Endothelial cell of umbilical vein (primary cell): ENCODE data around the gene CDH19. TPM values are rescaled to one million over a fixed set of nuclear protein-coding genes. Genes with fewer than 3 reads are reported as not detected.

Experiments used
- BruUV-seq: library from RNA; stranded (reverse); fragments of 400-500 nt; replicated peaks from 2 replicates; lab custom pipeline; 2021; lab: Mats Ljungman, UMichigan
- CTCF ChIA-PET: fragments of 300-600, 350-600 bp; sonication (Branson Sonifier 250); formaldehyde crosslinking; loops from one replicate; lab custom pipeline; 2021; ENCODE audit warnings: antibody characterized with exemption, inconsistent platforms; lab: Charles Lee
- POLR2A ChIA-PET: fragments of 300-600, 350-600 bp; sonication (Branson Sonifier 250); formaldehyde crosslinking; loops from one replicate; lab custom pipeline; 2021; ENCODE audit warnings: antibody characterized with exemption, inconsistent platforms; lab: Charles Lee
- DNase-seq: peaks from one replicate; pipeline ENCODE4 v3.0.0-alpha.2; 2011; ENCODE audit warnings: low read depth, low spot score
- FAIRE-seq: peaks from 2 replicates; lab custom pipeline; 2011; peaks lifted over from hg19 to GRCh38; lab: Jason Lieb, UNC
- H2AFZ ChIP-seq: 2 replicates; pipeline ENCODE4 v1.6.0; 2012; ENCODE audit warnings: low read depth, low read length, control low read depth, inconsistent platforms
- H3K27ac ChIP-seq: 2 replicates; pipeline ENCODE4 v1.5.1; 2011; ENCODE audit warnings: low read depth, mild to moderate bottlenecking, control low read depth, low read length, moderate library complexity; ENCODE audit not compliant: insufficient read depth
- H3K27me3 ChIP-seq, 2 experiments: 2 replicates each; pipeline versions ENCODE4 v1.6.0 to v1.6.1; 2011; ENCODE audit warnings: low read length in 2 of 2, mixed read lengths in 1 of 2; ENCODE audit not compliant: control insufficient read depth in 2 of 2, insufficient read depth in 2 of 2
- H3K36me3 ChIP-seq, 2 experiments: 2 replicates in 1 of 2; 3 replicates in 1 of 2; pipeline ENCODE4 v1.5.1; 2011; ENCODE audit warnings: low read length in 2 of 2, mild to moderate bottlenecking in 1 of 2, moderate library complexity in 1 of 2; ENCODE audit not compliant: control insufficient read depth in 2 of 2, insufficient read depth in 2 of 2; ENCODE audit errors: extremely low read depth in 1 of 2
- H3K4me1 ChIP-seq: 3 replicates; pipeline ENCODE4 v1.5.1; 2011; ENCODE audit warnings: mild to moderate bottlenecking, low read length; ENCODE audit not compliant: control insufficient read depth, insufficient read depth; ENCODE audit errors: extremely low read depth
- H3K4me2 ChIP-seq: 2 replicates; pipeline ENCODE4 v1.6.1; 2011; ENCODE audit warnings: low read length, control low read depth, mixed read lengths; ENCODE audit not compliant: insufficient read depth
- H3K4me3 ChIP-seq, 3 experiments: fragments of 200-600 bp in 1 of 3; sonication (generic), shearing (Covaris generic) in 1 of 3; replicated peaks in 1 of 3; 2 replicates each; pipeline ENCODE4 v1.5.1; 2011 to 2016; ENCODE audit warnings: control low read depth in 3 of 3, low read length in 3 of 3, mild to moderate bottlenecking in 2 of 3, inconsistent platforms in 1 of 3, low read depth in 1 of 3, moderate library complexity in 1 of 3; ENCODE audit not compliant: insufficient read depth in 1 of 3
- H3K79me2 ChIP-seq: 2 replicates; pipeline ENCODE4 v1.6.0; 2012; ENCODE audit warnings: low read length, inconsistent platforms; ENCODE audit not compliant: control insufficient read depth, insufficient read depth
- H3K9ac ChIP-seq: replicated peaks from 2 replicates; pipeline ENCODE3; 2011; ENCODE audit warnings: low read length, control low read depth; ENCODE audit not compliant: insufficient read depth; ENCODE audit errors: extremely low read depth
- H3K9me1 ChIP-seq: replicated peaks from 3 replicates; pipeline ENCODE4 v1.6.0; 2011; ENCODE audit warnings: mild to moderate bottlenecking, low read length; ENCODE audit not compliant: control insufficient read depth, insufficient read depth; ENCODE audit errors: extremely low read depth
- H3K9me3 ChIP-seq: replicated peaks from 2 replicates; pipeline ENCODE4 v1.5.1; 2012; ENCODE audit warnings: low read length, inconsistent platforms; ENCODE audit not compliant: control insufficient read depth, insufficient read depth
- H4K20me1 ChIP-seq: replicated peaks from 2 replicates; pipeline ENCODE3; 2011; ENCODE audit warnings: mild to moderate bottlenecking, low read length; ENCODE audit not compliant: control insufficient read depth, insufficient read depth; ENCODE audit errors: extremely low read depth
- EZH2 ChIP-seq: IDR thresholded peaks from 2 replicates; pipeline ENCODE4 v1.6.1; 2012; ENCODE audit warnings: borderline replicate concordance, low read depth, mild to moderate bottlenecking, moderate library complexity, low read length, inconsistent platforms; ENCODE audit not compliant: severe bottlenecking
- FOS ChIP-seq: IDR thresholded peaks from 2 replicates; pipeline ENCODE4 v1.6.1; 2011; ENCODE audit warnings: mild to moderate bottlenecking, low read length, moderate library complexity, borderline replicate concordance; ENCODE audit not compliant: insufficient read depth
- GATA2 ChIP-seq: IDR thresholded peaks from 2 replicates; pipeline ENCODE4 v1.7.0; 2011; ENCODE audit warnings: low read depth, mild to moderate bottlenecking, moderate library complexity, mixed read lengths, low read length; ENCODE audit not compliant: insufficient read length, insufficient read depth
- JUN ChIP-seq: IDR thresholded peaks from 2 replicates; pipeline ENCODE4 v1.6.1; 2011; ENCODE audit warnings: borderline replicate concordance, low read depth; ENCODE audit not compliant: insufficient read length, insufficient read depth
- MYC ChIP-seq: IDR thresholded peaks from one replicate; pipeline ENCODE4 v1.6.1; 2011; ENCODE audit warnings: mild to moderate bottlenecking, low read depth, low read length
- POLR2A ChIP-seq: IDR thresholded peaks from 2 replicates; pipeline ENCODE4 v1.6.1; 2012; ENCODE audit warnings: low read depth, mild to moderate bottlenecking, control low read depth, low read length
- dilution Hi-C: fragments of 300-500 bp; cut with MboI; formaldehyde crosslinking; loops from one replicate; pipeline ENCODE4 v1.15.0; 2019; ENCODE audit warnings: low sequenced_read_pairs; ENCODE audit not compliant: extremely low pct_ligation_motif_present
- intact Hi-C: fragments of 100-400 bp; cut with micrococcal nuclease; formaldehyde crosslinking; loops from one replicate; pipeline ENCODE4 v1.10.0; 2022
- polyA plus RNA-seq, 4 experiments: library from polyadenylated mRNA; depleted of rRNA in 3 of 4; stranded (reverse) in 3 of 4; unstranded in 1 of 4; fragments of >200 nt; gene quantifications; 2 replicates each; pipeline versions ENCODE4 v1.2.1 to v1.2.3, GENCODE V29; 2011 to 2012; ENCODE audit warnings: missing spikeins in 1 of 4
- total RNA-seq: library from RNA; stranded (reverse); gene quantifications from 2 replicates; pipeline ENCODE4 v1.2.3, GENCODE V29; 2021
- TF ChIP-seq, protein P1 (sequence below), 2 donors: IDR thresholded peaks; 1 replicate in 1 of 2; 2 replicates in 1 of 2; pipeline ENCODE4 v1.5.1; 2011; ENCODE audit warnings: low read length in 2 of 2, mild to moderate bottlenecking in 2 of 2, moderate library complexity in 2 of 2, control low read depth in 1 of 2, inconsistent platforms in 1 of 2, low read depth in 1 of 2; ENCODE audit not compliant: insufficient read depth in 1 of 2; ENCODE audit errors: extremely low read depth in 1 of 2

The CDH19 gene
- total and polyA plus RNA-seq, 2 donors (not counting 3 experiments of a cell fraction or from before 2014, with no cell fraction given), result not detected

DNA sequence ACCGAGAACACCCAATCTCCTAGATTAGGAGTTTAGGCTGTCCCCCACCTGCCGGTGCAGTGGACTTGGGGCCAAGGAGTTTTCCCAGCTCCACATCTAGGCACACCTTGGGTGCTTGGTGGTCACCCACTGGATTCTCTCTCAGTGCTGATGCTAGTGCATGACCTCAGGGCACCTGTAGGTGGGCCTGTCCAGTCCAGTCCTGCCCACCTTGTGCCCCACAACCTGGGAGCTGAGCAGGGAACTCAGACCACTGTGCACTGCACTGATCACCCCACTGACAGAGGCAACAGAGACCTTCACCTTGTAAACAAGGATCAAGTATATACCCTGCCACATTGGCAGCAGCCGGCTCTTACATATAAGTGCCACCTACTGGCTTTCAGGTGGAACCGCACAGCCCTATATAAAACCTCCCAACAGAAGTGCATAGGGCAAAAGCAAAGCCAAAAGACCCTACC lies 12.7 kb upstream of the CDH19 start:
- Histone ChIP-seq H3K36me3 (no peaks in the 10 kb centered on the region), H4K20me1 (no peaks in the 10 kb centered on the region), H3K9me1 (no peaks in the 10 kb centered on the region), H3K79me2 (no peaks in the 10 kb centered on the region), H3K4me3 (no peak overlapping the region), H3K9me3 (no peaks in the 10 kb centered on the region), H3K4me1 (peaks cover 11% of the 10 kb centered on the region), H3K27me3 (no peaks in the 10 kb centered on the region), H3K4me2 (no peak overlapping the region), H3K27ac (no peak overlapping the region), H2AFZ (peak overlapping the region; percentile 55), H3K9ac (no peak overlapping the region)
- peak; percentile 19 for DNase-seq
- no TSS peak for BruUV-seq
- no peak for FAIRE-seq
- CTCF ChIA-PET, result interaction anchor here (0.7 to 3.2 kb wide), 8 partner anchors 9 to 82 kb away, joined by 3 to 31 read pairs (median 3); no protein-coding TSS in a partner anchor
- dilution Hi-C loops, result no loop called here
- TF ChIP-seq, protein P1, sequence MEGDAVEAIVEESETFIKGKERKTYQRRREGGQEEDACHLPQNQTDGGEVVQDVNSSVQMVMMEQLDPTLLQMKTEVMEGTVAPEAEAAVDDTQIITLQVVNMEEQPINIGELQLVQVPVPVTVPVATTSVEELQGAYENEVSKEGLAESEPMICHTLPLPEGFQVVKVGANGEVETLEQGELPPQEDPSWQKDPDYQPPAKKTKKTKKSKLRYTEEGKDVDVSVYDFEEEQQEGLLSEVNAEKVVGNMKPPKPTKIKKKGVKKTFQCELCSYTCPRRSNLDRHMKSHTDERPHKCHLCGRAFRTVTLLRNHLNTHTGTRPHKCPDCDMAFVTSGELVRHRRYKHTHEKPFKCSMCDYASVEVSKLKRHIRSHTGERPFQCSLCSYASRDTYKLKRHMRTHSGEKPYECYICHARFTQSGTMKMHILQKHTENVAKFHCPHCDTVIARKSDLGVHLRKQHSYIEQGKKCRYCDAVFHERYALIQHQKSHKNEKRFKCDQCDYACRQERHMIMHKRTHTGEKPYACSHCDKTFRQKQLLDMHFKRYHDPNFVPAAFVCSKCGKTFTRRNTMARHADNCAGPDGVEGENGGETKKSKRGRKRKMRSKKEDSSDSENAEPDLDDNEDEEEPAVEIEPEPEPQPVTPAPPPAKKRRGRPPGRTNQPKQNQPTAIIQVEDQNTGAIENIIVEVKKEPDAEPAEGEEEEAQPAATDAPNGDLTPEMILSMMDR (IDR thresholded peaks at IDR 0.05; ENCODE audit: extremely low read depth in 1 of 2, insufficient read depth in 1 of 2, low read depth in 1 of 2, low read length in 2 of 2), result peak; percentile 52 to 54
- TF ChIP-seq MYC, result no peak
- TF ChIP-seq EZH2, result no peak
- intact Hi-C loops, result loop anchor here (1.0 kb wide), 1 partner anchor 56 kb away; no protein-coding TSS in a partner anchor
- POLR2A ChIA-PET, result no interaction called here

DNA sequence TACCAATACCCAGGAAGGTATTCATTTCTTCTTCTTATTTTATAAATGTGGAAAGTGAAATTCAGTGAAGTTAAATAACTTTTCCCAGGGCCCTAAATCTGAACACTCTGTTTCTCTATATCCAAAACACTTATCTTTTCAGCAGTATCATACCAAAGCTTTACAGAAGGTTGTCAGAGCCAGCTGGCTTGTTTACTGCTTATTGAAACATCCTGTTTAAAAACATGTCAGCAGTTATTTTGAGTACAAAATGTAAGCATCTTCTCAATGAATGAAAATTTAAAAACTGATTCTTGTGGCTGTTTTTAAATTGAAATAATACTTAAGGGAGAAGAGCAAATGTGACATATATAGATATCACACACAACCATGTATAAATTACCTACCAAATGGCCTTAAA lies 11.3 kb upstream of the CDH19 start:
- H3K9me1 ChIP-seq, result no peaks in the 10 kb centered on the region
- dilution Hi-C loops, result no loop called here
- TF ChIP-seq GATA2, result no peak
- TF ChIP-seq, protein P1 (IDR thresholded peaks at IDR 0.05; ENCODE audit: extremely low read depth in 1 of 2, insufficient read depth in 1 of 2, low read depth in 1 of 2, low read length in 2 of 2), result no peak
- no peak for TF ChIP-seq FOS
- no peak for TF ChIP-seq POLR2A
- TF ChIP-seq JUN, result no peak
- TF ChIP-seq MYC, result no peak
- no peak for DNase-seq
- ChIA-PET POLR2A (no interaction called here), CTCF (interaction anchor here (1.4 to 3.2 kb wide), 3 partner anchors 8 to 55 kb away, joined by 3 to 31 read pairs (median 6); no protein-coding TSS in a partner anchor)
- H3K36me3 ChIP-seq, result no peaks in the 10 kb centered on the region
- H3K27ac ChIP-seq, result no peak overlapping the region
- H3K4me3 ChIP-seq, result no peak overlapping the region
- H2AFZ ChIP-seq, result no peak overlapping the region
- no peaks in the 10 kb centered on the region for H4K20me1 ChIP-seq
- no peaks in the 10 kb centered on the region for H3K9me3 ChIP-seq
- BruUV-seq, result no TSS peak
- no peaks in the 10 kb centered on the region for H3K79me2 ChIP-seq
- no peak overlapping the region for H3K9ac ChIP-seq
- H3K4me1 ChIP-seq, result peaks cover 6% of the 10 kb centered on the region
- intact Hi-C loops, result no loop called here
- FAIRE-seq, result no peak
- no peak overlapping the region for H3K4me2 ChIP-seq
- no peaks in the 10 kb centered on the region for H3K27me3 ChIP-seq
